HG02973 (cell line): Measurements from ENCODE around the gene DGCR6.
"Not testable (repeated sequence)": the region's sequence is repeated elsewhere in the genome, so short reads cannot be mapped to it uniquely, and the experiment has no call there.

Experiments
- ATAC-seq: cut with Tn5 transposase; IDR thresholded peaks from one replicate; pipeline ENCODE4 v1.9.1; 2021; ENCODE audit warnings: moderate library complexity; ENCODE audit not compliant: unreplicated experiment

Gene DGCR6

DNA sequence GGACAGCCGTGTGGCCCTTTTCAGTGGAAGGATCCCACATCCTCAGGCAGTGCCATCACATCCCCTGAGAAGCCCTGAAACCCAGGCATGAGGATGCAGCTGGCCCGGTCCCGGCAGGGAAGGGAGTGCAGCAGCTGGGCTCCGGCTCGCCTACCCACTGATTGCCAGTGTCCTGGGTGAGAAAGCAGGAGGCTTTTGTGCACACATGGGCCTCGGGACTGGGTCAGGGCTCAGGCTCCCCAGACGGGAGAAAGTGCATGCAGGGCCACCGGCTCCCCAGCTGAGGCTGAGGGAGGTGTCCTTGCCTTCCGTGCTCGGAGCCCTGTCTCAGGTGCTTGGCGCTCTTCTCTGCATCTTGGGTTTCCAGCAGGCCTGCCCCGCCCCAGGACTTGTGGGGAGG is 53.6 kb downstream of the DGCR6 start:
- ATAC-seq, result not testable (repeated sequence)

DNA sequence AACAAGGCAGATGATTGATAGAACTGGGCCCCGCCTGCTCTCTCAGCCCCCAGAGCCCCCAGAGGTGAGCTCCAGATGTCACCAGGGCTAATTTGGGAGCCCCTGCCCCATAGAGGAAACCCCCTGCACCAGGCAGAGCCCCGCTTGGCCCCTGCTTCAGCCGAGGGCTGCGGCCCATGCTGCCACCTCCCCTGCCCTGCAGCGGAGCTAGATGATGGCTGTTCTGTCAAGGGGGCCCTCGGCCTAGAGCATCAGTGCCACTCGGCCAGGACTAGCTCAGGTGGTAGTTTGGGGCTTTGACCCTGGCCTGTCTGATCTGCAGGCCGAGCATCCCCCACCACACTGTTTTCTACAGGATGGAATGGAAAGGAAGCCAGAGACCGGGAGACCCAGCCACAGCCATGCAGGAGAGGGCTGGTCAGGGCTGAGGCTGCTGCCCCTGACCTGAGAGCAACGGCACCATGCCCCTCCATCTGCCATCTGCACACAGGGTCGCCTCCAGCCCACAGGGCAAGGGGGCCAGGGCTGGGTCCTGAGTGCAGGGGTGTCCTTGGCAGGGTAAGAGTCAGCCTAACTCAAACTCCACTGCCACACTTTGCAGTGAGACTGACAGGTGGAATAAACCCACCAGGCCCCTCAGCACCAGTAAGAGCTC is 54.2 kb downstream of the DGCR6 start:
- ATAC-seq, result not testable (repeated sequence)

DNA sequence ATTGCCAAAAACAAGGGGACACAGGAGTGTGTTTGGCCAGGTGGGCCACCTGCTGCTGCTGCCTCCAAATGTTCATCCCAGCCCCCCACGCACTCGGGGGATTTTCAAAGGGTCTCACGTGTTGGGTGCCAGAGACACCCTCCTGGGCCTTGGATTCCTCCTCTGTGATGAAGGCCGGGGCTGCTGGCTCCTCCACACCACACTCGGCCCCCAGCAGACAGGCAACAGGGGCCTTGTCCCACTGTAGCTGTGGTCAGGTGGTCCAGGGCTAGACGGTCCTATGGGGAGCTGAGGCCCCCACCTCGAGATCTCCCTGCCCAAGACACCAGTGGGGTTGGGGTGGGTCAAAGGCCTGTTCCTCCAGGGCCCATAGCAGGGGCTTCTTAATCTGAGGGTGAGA is 55.1 kb downstream of the DGCR6 start:
- not testable (repeated sequence) for ATAC-seq
